Measurements from ENCODE around the gene ANGPTL8.

ANGPTL8 gene

DNA sequence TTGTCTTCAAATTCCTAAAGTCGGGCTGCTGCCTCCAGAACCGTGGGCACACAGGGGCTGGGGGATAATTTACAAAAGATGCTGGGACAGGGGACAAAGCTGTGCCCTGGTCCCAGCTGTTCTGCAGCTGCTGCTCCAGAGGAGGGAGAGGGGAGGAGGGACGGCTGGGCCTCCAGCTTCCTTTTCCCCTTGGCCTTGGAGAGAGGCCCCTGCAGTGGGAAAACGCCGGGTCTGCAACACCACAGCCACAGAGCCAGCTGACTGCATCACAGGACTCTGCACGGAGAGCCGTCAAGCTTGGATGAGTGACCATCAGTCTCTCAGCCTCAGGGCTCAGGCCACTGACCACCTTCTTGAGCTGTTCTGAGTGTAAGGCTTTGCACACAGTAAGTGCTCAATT lies 16.8 kb downstream of the ANGPTL8 start:
- Mint-ChIP-seq H3K36me3 (ENCODE audit: low read depth) (no peaks in the 10 kb centered on the region), H3K9me3 (no peaks in the 10 kb centered on the region), H3K4me3 (no peak overlapping the region), H3K27me3 (ENCODE audit: low read depth) (peaks cover 34% of the 10 kb centered on the region), H3K4me1 (ENCODE audit: low read depth) (no peaks in the 10 kb centered on the region), H3K27ac (no peak overlapping the region)

GRCh38 chr19:11257846-11258380 lies 18.5 kb downstream of the ANGPTL8 start:
- Mint-ChIP-seq H3K27ac (no peak overlapping the region), H3K27me3 (ENCODE audit: low read depth) (peaks cover 43% of the 10 kb centered on the region), H3K4me3 (no peak overlapping the region), H3K9me3 (no peaks in the 10 kb centered on the region), H3K4me1 (ENCODE audit: low read depth) (no peaks in the 10 kb centered on the region), H3K36me3 (ENCODE audit: low read depth) (no peaks in the 10 kb centered on the region)

DNA sequence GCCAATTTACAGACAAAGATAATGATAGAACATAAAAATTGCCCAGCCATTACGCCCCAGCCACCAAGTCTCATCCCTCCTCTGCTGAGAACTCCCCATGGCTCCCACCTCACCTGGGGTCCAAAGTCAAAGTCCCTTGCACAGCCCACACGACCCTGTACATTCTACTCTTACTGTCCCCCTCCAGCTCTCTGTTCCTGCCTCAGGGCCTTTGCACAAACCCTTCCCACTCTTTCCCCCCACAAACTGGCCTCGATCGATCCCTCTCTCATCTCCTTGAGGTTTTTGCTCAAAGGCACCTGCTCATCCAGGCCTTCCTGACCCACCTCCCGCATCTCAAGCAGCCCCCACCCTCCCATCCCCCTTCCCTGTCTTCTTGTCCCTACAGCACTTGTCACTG lies 21.6 kb downstream of the ANGPTL8 start:
- no peaks in the 10 kb centered on the region for H3K4me1 Mint-ChIP-seq (ENCODE audit: low read depth)
- H3K4me3 Mint-ChIP-seq = no peak overlapping the region
- H3K9me3 Mint-ChIP-seq = no peaks in the 10 kb centered on the region
- no peak overlapping the region for H3K27ac Mint-ChIP-seq
- H3K27me3 Mint-ChIP-seq (ENCODE audit: low read depth) = peaks cover 64% of the 10 kb centered on the region
- no peaks in the 10 kb centered on the region for H3K36me3 Mint-ChIP-seq (ENCODE audit: low read depth)

DNA sequence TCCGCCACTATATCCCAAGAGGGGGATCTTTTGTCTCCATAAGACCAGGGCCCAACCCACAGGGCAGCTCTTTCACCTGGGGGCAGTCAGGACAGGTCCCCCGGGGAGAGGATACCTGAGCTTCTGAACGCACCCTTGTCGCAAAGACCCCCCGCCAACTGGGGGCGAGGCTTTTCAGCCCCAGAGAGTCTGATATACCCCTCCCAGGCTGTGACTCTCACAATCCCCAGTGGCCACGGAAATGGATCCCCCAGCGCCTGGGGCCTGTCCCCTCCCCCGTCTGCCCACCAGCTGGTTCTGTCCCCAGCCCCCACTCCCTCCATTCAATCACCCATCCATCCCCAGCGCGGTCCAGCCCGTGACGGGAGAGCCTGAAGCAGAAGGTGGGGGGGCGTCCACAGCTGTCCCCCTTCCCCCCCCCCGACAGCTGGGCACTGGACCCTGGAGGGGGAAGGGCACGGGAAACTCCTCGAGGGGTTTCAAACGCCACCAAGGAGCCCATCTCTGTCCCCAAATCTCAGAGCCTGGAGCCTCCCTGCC lies 22.1 kb downstream of the ANGPTL8 start:
- Mint-ChIP-seq H3K9me3 (no peaks in the 10 kb centered on the region), H3K27ac (no peak overlapping the region), H3K4me3 (no peak overlapping the region), H3K27me3 (ENCODE audit: low read depth) (peaks cover 66% of the 10 kb centered on the region), H3K4me1 (ENCODE audit: low read depth) (no peaks in the 10 kb centered on the region), H3K36me3 (ENCODE audit: low read depth) (no peaks in the 10 kb centered on the region)

- Mint-ChIP-seq H3K4me1 (ENCODE audit: low read depth) (no peaks in the 10 kb centered on the region), H3K4me3 (peak within 1 kb of the TSS; percentile 40), H3K9me3 (no peaks in the 10 kb centered on the region), H3K27me3 (ENCODE audit: low read depth) (peaks cover 73% of the 10 kb centered on the region), H3K27ac (no peak within 1 kb of the TSS), H3K36me3 (ENCODE audit: low read depth) (no peaks in the 10 kb centered on the region)
These were observed 22.8 kb downstream of the ANGPTL8 start, which contains the start of gene DOCK6 for GRCh38 chr19:11261971-11262839. Gene DOCK6, minus strand, starts transcription at chr19:11262524. Its CDS starts 84 bp downstream, at chr19:11262440.

DNA sequence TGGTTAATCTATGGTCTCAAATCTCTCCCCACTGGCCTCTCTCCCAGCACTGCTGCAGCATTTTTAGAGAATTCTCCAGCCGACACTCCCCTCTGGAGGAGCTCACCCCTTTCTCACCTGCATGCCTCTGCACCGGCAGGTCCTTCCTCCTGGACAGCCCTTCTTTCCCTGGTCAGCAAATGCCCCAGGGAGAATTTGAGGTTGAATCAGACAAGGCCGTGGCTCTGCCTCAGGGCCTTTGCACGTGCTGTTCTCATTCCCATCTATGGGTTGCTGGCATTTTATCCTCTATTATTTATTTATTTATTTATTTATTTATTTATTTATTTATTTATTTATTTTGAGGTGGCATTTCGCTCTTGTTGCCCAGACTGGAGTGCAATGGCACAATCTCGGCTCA lies 24.3 kb downstream of the ANGPTL8 start:
- H3K27ac Mint-ChIP-seq = no peak overlapping the region
- no peak overlapping the region for H3K4me3 Mint-ChIP-seq
- H3K36me3 Mint-ChIP-seq (ENCODE audit: low read depth) = no peaks in the 10 kb centered on the region
- no peaks in the 10 kb centered on the region for H3K4me1 Mint-ChIP-seq (ENCODE audit: low read depth)
- H3K27me3 Mint-ChIP-seq (ENCODE audit: low read depth) = peaks cover 78% of the 10 kb centered on the region
- H3K9me3 Mint-ChIP-seq = no peaks in the 10 kb centered on the region

- Mint-ChIP-seq H3K27ac (no peak overlapping the region), H3K27me3 (ENCODE audit: low read depth) (peaks cover 81% of the 10 kb centered on the region), H3K4me1 (ENCODE audit: low read depth) (peaks cover 2% of the 10 kb centered on the region), H3K4me3 (no peak overlapping the region), H3K36me3 (ENCODE audit: low read depth) (no peaks in the 10 kb centered on the region), H3K9me3 (no peaks in the 10 kb centered on the region)
These were observed 25.2 kb downstream of the ANGPTL8 start for GRCh38 chr19:11264452-11265176.

DNA sequence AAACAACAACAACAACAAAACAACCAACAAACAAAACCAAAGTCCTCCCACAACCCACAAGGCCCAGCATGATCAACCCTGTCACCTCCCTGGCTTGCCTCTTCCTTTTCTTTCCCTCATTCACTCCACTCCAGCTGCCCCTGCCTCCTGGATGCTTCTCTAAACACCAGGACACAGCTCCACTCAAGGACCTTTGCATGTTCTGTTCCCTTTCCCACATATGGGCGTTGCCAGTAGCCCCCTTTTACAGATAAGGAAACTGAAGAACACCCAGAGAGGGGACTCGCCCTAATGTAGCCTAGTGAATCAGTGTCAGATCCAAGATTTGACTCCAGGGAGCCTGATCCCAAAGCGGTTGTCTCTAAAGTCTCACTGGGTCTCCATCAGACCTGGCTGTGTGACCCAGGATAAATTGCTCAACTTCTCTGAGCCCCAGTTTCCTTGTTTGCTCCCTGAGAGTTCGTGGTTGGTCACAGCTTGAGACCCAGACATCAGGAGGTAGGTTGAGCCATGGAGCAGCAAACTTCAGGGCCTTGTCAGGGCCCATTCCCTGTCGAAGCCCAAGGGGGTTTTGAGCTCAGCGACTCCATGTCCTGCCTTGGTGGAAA lies 25.9 kb downstream of the ANGPTL8 start:
- Mint-ChIP-seq H3K4me3 (no peak overlapping the region), H3K4me1 (ENCODE audit: low read depth) (peaks cover 2% of the 10 kb centered on the region), H3K36me3 (ENCODE audit: low read depth) (no peaks in the 10 kb centered on the region), H3K27me3 (ENCODE audit: low read depth) (peaks cover 79% of the 10 kb centered on the region), H3K27ac (no peak overlapping the region), H3K9me3 (no peaks in the 10 kb centered on the region)

DNA sequence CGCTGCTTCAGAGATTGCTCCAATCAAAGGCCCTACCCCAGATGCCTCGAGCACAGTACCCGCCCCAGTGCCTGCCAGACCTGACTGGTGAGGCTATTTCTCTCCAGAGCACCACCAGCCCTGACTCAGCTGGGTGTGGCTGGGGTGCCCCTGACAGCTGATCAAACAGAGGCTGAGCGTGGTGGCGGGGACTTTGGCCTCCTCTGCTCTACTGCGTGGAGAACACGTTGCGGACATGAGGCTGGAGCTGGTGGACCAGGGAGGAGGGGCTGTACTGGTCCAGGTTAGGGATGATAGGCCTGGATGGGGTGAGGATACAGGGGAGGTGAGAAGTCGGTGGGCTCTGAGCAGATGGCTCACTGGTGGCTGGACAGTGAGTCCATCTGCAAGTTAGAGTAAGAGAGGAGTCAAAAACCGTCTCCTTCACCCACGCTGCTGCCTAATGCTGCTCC lies 26.4 kb downstream of the ANGPTL8 start:
- Mint-ChIP-seq H3K4me3 (no peak overlapping the region), H3K36me3 (ENCODE audit: low read depth) (no peaks in the 10 kb centered on the region), H3K4me1 (ENCODE audit: low read depth) (peaks cover 2% of the 10 kb centered on the region), H3K9me3 (no peaks in the 10 kb centered on the region), H3K27ac (no peak overlapping the region), H3K27me3 (ENCODE audit: low read depth) (peaks cover 78% of the 10 kb centered on the region)

DNA sequence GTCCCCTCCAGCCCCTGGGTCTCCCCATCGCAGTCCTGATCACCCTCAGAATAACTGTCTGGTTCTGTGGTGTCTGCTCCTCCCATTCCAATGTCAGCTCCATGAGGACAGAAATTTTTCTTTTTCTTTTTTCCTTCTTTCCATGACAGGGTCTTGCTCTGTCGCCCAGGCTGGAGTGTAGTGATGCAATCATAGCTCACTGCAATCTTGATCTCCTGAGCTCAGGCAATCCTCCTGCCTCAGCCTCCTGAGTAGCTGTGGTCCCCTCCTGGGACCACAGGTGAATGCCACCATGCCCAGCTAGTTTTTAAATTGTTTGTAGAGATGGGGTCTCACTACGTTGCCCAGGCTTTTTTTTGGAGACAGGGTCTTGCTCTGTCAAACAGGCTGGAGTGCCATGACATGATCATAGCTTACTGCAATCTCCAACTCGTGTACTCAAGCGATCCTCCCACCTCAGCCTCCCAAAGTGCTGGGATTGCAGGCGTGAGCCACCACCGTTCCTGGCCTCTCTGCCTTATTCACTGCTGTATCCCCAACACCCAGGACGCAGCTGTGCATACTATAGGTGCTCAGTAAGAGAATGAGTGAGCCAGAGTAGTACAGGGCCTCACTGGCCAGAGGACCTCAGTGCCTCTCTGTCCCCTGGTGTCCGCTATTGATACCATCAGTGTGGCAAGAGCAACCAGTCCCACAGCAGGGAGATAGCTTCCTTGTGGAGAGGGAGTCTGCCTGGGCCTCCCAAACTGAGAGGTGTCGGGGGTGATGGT lies 28.1 kb downstream of the ANGPTL8 start:
- Mint-ChIP-seq H3K36me3 (ENCODE audit: low read depth) (no peaks in the 10 kb centered on the region), H3K27ac (no peak overlapping the region), H3K9me3 (no peaks in the 10 kb centered on the region), H3K27me3 (ENCODE audit: low read depth) (peaks cover 74% of the 10 kb centered on the region), H3K4me1 (ENCODE audit: low read depth) (peaks cover 2% of the 10 kb centered on the region), H3K4me3 (no peak overlapping the region)

DNA sequence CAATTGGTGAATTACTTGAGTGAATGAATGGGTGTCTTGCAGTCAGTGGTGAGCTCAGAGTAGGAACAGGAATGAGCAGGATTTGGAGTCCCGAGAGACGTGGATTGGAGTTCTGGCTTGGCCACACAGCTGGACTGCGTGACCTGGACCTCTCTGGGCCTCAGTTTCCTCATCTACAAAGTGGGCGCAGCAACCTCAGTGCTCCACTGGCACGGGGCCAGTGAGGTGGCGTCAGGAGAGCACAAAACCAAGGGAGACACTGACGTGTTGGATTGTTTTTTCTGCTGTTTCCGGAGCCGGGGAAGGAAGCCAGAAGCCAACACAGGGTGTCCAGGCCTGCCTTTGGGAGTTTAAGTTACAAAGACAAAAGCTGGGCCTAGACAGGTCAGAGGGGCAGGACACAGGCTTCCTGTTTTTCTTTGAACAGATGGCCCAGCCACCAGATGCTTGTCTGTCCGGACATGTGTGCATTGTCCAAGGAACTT lies 29.4 kb downstream of the ANGPTL8 start:
- Mint-ChIP-seq H3K9me3 (no peaks in the 10 kb centered on the region), H3K4me3 (no peak overlapping the region), H3K27ac (no peak overlapping the region), H3K4me1 (ENCODE audit: low read depth) (peaks cover 2% of the 10 kb centered on the region), H3K27me3 (ENCODE audit: low read depth) (peaks cover 72% of the 10 kb centered on the region), H3K36me3 (ENCODE audit: low read depth) (no peaks in the 10 kb centered on the region)

DNA sequence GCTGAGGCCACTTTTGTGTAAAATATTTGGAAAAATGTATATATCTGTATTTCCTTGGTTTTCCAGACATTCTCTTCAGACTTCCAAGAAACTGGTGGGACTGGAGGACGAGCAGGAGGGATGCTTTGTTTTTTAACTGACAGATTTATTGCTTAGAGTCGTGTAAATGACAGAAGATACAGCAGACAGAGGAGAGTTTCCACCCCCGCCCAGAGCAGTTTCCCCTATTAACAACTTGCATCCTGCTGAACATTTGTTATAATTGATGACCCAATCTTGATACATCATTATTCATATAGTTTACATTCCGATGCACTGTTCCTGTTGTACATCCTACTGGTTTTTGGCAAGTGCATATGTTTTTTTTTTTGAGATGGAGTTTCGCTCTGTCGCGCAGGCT lies 30.0 kb downstream of the ANGPTL8 start:
- Mint-ChIP-seq H3K27ac (no peak overlapping the region), H3K27me3 (ENCODE audit: low read depth) (peaks cover 71% of the 10 kb centered on the region), H3K4me3 (no peak overlapping the region), H3K9me3 (no peaks in the 10 kb centered on the region), H3K4me1 (ENCODE audit: low read depth) (peaks cover 2% of the 10 kb centered on the region), H3K36me3 (ENCODE audit: low read depth) (no peaks in the 10 kb centered on the region)

DNA sequence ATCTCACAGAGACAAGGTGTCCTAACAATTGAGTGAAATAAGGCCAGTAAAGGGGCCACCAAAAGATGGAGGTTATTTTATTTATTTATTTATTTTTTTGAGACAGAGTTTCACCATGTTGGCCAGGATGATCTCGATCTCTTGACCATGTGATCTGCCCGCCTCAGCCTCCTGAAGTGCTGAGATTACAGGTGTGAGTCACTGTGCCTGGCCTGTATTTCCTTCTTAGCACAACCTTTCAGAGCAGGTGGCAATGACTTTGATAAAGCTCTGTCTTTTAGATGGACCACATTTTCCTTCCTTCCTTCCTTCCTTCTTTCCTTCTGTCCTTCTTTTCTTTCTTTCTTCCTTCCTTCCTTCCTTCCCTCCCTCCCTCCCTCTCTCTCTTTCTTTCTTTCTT lies 33.9 kb downstream of the ANGPTL8 start:
- Mint-ChIP-seq H3K9me3 (peaks cover 3% of the 10 kb centered on the region), H3K4me1 (ENCODE audit: low read depth) (peaks cover 2% of the 10 kb centered on the region), H3K27me3 (ENCODE audit: low read depth) (peaks cover 57% of the 10 kb centered on the region), H3K36me3 (ENCODE audit: low read depth) (peaks cover 2% of the 10 kb centered on the region), H3K4me3 (no peak overlapping the region), H3K27ac (no peak overlapping the region)

Measured in T-helper 1 cell treated with Interleukin-12 subunit alpha and Interleukin-12 subunit beta and Interleukin-4 antibody, amounts not matched to agents 30 μg/mL and 1 μg/mL, for 36 hours (primary cell).